A549 treated with AZD9567 at 1 μM for 4 hours (cell line): ENCODE results near the gene OR8D4. TPM values are rescaled to one million over a fixed set of nuclear protein-coding genes. Genes with fewer than 3 reads are reported as not detected.

Experiments
- total RNA-seq: library from RNA; stranded (reverse); fragments of 200-300 nt; extraction: Qiagen RNA extraction; gene quantifications from 5 replicates; pipeline ENCODE4 v1.2.3, GENCODE V29; 2022; ENCODE audit not compliant: insufficient read depth

Gene OR8D4
- not detected in 5 replicates for total RNA-seq

DNA sequence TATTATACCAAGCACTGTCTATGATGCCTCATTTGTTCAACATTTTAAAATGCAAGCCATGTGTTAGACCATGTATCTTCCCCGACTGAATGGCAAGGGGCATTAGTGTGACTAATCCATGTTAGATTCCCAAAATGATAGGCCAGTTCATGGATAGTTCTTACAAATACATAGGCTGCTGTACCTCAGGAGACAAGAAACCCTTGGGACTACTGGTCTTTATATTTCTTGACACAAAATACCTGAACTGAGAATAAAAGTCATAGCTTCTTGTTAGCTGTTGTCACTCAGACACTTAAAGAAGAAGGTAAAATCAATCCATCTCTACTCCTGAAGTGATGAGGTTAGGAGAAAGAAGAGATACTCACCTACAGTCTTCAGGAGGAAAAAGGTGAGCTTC, at the start of gene OR8D4:
TSS of gene OR8D4 (plus strand) at position 301 of the 400 bp plus-strand sequence. CDS start 4,265 bp downstream, outside the sequence.

DNA sequence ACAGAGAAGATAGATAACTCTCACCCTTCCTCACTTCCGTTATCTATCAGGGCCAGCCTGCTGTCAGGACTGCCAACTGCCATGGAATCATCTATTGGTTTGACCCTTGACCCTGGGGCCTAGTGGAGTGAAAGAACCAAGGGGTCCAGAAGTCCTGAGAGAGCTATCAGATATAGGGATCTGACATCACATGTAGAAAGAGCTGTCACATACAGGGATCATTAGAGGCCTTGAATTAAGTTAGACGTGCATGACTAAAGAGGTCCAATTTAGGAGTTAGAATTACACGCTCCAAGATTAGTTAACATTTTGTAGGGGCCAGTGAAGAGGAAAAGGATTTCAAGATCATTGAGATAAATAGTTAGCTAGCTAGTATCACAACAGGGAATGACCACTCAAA, 16.4 kb upstream of the OR8D4 start, which contains the start of gene TMEM225:
TSS of gene TMEM225 (minus strand) at position 101 of the 400 bp plus-strand sequence. CDS start 245 bp downstream, outside the sequence.

DNA sequence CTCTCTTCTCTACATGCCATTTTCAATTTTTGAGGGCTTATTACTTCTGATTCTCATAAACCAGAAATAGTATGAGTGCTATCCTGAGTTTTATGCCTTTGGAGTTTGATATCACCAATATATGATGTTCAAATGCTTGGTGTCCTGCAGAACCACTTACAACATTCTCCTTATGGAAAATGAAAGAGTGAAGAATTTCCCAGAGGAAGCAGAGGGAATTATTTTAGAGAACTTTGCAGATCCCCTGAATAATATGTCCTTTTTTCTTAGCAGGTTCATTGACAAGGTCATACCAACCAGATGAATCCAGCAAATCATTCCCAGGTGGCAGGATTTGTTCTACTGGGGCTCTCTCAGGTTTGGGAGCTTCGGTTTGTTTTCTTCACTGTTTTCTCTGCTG, 37.4 kb downstream of the OR8D4 start, which contains the start of gene OR4D5:
TSS of gene OR4D5 (plus strand) at position 301 of the 400 bp plus-strand sequence. CDS start at position 301, 0 bp downstream.

DNA sequence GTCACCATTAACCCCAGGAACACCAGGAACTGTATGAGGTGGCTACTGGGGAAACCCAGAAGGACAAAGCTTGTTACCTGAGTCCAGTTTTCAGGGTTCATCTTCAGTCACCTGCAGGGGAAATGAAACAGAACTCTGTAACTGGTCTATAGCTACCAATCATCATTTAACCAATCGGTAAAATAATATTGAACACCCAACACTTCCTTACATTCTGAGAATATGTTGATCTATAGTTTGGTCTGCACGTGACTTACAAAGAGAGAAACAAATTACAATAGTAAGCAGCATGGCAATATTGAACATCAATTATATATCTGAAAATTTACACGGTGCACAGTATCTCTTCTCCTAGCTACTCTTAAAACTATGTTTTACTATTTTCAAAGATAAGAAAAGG, 41.8 kb downstream of the OR8D4 start, which contains the start of gene OR6T1:
TSS of gene OR6T1 (minus strand) at position 101 of the 400 bp plus-strand sequence. CDS start at position 101, 0 bp downstream.

Other genes starting within 250 kb of the OR8D4 start
- gene SCN3B, start 247.5 kb upstream of the OR8D4 start, total RNA-seq = 0.13 to 0.19 TPM (median 0.14 TPM) in 4 of 5 replicates, not detected in the other
- 5.2 to 10.1 TPM (median 9.5 TPM) in 5 replicates for gene ZNF202, start 160.5 kb upstream of the OR8D4 start, total RNA-seq
- gene OR6X1, start 147.6 kb upstream of the OR8D4 start, total RNA-seq = not detected in 5 replicates
- not detected in 5 replicates for gene OR6M1, start 95.8 kb upstream of the OR8D4 start, total RNA-seq
- not detected in 5 replicates for gene TMEM225, start 16.5 kb upstream of the OR8D4 start, total RNA-seq
- gene OR4D5, start 37.5 kb downstream of the OR8D4 start, total RNA-seq = not detected in 5 replicates
- gene OR6T1, start 41.7 kb downstream of the OR8D4 start, total RNA-seq = not detected in 5 replicates
- gene OR10S1, start 75.6 kb downstream of the OR8D4 start, total RNA-seq = not detected in 5 replicates
- gene OR10G6, start 93.0 kb downstream of the OR8D4 start, total RNA-seq = not detected in 5 replicates
- gene OR10G4, start 110.8 kb downstream of the OR8D4 start, total RNA-seq = not detected in 5 replicates
- not detected in 5 replicates for gene OR10G9, start 120.8 kb downstream of the OR8D4 start, total RNA-seq
- not detected in 5 replicates for gene OR10G8, start 124.6 kb downstream of the OR8D4 start, total RNA-seq
- gene OR10G7, start 139.2 kb downstream of the OR8D4 start, total RNA-seq = not detected in 5 replicates
- 0.20 to 0.25 TPM (median 0.23 TPM) in 4 of 5 replicates, not detected in the other for gene VWA5A, start 213.3 kb downstream of the OR8D4 start, total RNA-seq